Panc1 (cell line): Measurements from ENCODE around the gene BRME1. TPM values are rescaled to one million over a fixed set of nuclear protein-coding genes. Genes with fewer than 3 reads are reported as not detected.

Experiments used
- ATAC-seq: fragments of 200-7000 bp; cut with Tn5 transposase; 2 replicates; pipeline ENCODE4 v1.9.1; 2020; ENCODE audit warnings: mild to moderate bottlenecking, moderate library complexity
- BruUV-seq: library from RNA; stranded (reverse); fragments of 400-500 nt; replicated peaks from 2 replicates; lab custom pipeline; 2021; lab: Mats Ljungman, UMichigan
- CTCF ChIA-PET: fragments of 300-600 bp; sonication (Branson Sonifier 250); formaldehyde crosslinking; loops from one replicate; lab custom pipeline; 2022; ENCODE audit warnings: antibody characterized with exemption; lab: Charles Lee
- POLR2A ChIA-PET: fragments of 300-600 bp; sonication (Branson Sonifier 250); formaldehyde crosslinking; loops from one replicate; lab custom pipeline; 2022; ENCODE audit warnings: antibody characterized with exemption; lab: Charles Lee
- DNase-seq: peaks from one replicate; pipeline ENCODE4 v3.0.0-alpha.2; 2010; ENCODE audit warnings: low read depth, low spot score
- H3K27ac ChIP-seq: 2 replicates; pipeline ENCODE4 v1.5.1; 2011; ENCODE audit warnings: mild to moderate bottlenecking, low read length, inconsistent platforms
- H3K27me3 ChIP-seq: fragments of 200-500 bp; sonication (Bioruptor generic); 2 replicates; pipeline ENCODE4 v1.6.0; 2014; ENCODE audit warnings: low read length, inconsistent platforms; ENCODE audit not compliant: control insufficient read depth, insufficient read depth
- H3K36me3 ChIP-seq: fragments of 200-500 bp; sonication (Bioruptor generic); 2 replicates; pipeline ENCODE4 v1.5.1; 2014; ENCODE audit warnings: inconsistent platforms, mild to moderate bottlenecking, low read length, moderate library complexity; ENCODE audit not compliant: control insufficient read depth, insufficient read depth
- H3K4me1 ChIP-seq: 2 replicates; pipeline ENCODE4 v1.5.1; 2011; ENCODE audit warnings: inconsistent platforms, mild to moderate bottlenecking, low read length, moderate library complexity; ENCODE audit not compliant: control insufficient read depth, insufficient read depth
- H3K4me3 ChIP-seq, 2 experiments: 2 replicates each; pipeline ENCODE4 v1.5.1; 2011 to 2012; ENCODE audit warnings: low read depth in 2 of 2, low read length in 2 of 2, mild to moderate bottlenecking in 2 of 2, inconsistent platforms in 1 of 2, moderate library complexity in 1 of 2
- H3K9me3 ChIP-seq: fragments of 200-500 bp; sonication (Bioruptor generic); 2 replicates; pipeline ENCODE4 v1.5.1; 2014; ENCODE audit warnings: low read depth, mild to moderate bottlenecking, inconsistent platforms, low read length, moderate library complexity; ENCODE audit not compliant: control insufficient read depth, insufficient read depth
- POLR2AphosphoS5 ChIP-seq: IDR thresholded peaks from 2 replicates; pipeline ENCODE4 v1.6.1; 2012; ENCODE audit warnings: mild to moderate bottlenecking, low read depth, low read length, moderate library complexity
- SIN3A ChIP-seq: IDR thresholded peaks from 2 replicates; pipeline ENCODE4 v1.6.1; 2012; ENCODE audit warnings: low read depth, mild to moderate bottlenecking, low read length, moderate library complexity, borderline replicate concordance; ENCODE audit not compliant: insufficient read depth
- TCF7L2 ChIP-seq: IDR thresholded peaks from 2 replicates; pipeline ENCODE4 v1.6.1; 2011; ENCODE audit warnings: mild to moderate bottlenecking, low read depth, low read length, inconsistent platforms
- in situ Hi-C: cut with HindIII; loops from 2 replicates; pipeline ENCODE4 v1.10.0; 2016; ENCODE audit warnings: low sequenced_read_pairs, low pct_unique_long_range_greater_than_20kb
- intact Hi-C: fragments of 100-400 bp; cut with micrococcal nuclease; formaldehyde crosslinking; loops from one replicate; pipeline ENCODE4 v1.10.0; 2022; ENCODE audit not compliant: unreplicated experiment
- total RNA-seq: library from RNA; stranded (reverse); gene quantifications from one replicate; pipeline ENCODE4 v1.2.1, GENCODE V29; 2021; ENCODE audit not compliant: unreplicated experiment
- TF ChIP-seq, protein P1 (sequence below): fragments of 450-650 bp; IDR thresholded peaks from 2 replicates; pipeline ENCODE4 v1.5.1; 2017; ENCODE audit warnings: mild to moderate bottlenecking
- TF ChIP-seq, protein P2 (sequence below), 2 experiments: IDR thresholded peaks; 2 replicates each; pipeline ENCODE4 v1.6.1; 2011 to 2012; ENCODE audit warnings: low read depth in 2 of 2, control low read depth in 1 of 2, low read length in 1 of 2, mild to moderate bottlenecking in 1 of 2, moderate library complexity in 1 of 2; ENCODE audit not compliant: insufficient read depth in 1 of 2

BRME1 gene
- total RNA-seq, 1 experiment from 2014 or later = 6.5 TPM

- in situ Hi-C loops = no loop called here
- TF ChIP-seq POLR2AphosphoS5 (no peak), SIN3A (no peak), TCF7L2 (no peak)
- TF ChIP-seq, protein P1, sequence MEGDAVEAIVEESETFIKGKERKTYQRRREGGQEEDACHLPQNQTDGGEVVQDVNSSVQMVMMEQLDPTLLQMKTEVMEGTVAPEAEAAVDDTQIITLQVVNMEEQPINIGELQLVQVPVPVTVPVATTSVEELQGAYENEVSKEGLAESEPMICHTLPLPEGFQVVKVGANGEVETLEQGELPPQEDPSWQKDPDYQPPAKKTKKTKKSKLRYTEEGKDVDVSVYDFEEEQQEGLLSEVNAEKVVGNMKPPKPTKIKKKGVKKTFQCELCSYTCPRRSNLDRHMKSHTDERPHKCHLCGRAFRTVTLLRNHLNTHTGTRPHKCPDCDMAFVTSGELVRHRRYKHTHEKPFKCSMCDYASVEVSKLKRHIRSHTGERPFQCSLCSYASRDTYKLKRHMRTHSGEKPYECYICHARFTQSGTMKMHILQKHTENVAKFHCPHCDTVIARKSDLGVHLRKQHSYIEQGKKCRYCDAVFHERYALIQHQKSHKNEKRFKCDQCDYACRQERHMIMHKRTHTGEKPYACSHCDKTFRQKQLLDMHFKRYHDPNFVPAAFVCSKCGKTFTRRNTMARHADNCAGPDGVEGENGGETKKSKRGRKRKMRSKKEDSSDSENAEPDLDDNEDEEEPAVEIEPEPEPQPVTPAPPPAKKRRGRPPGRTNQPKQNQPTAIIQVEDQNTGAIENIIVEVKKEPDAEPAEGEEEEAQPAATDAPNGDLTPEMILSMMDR = no peak
- TF ChIP-seq, protein P2, sequence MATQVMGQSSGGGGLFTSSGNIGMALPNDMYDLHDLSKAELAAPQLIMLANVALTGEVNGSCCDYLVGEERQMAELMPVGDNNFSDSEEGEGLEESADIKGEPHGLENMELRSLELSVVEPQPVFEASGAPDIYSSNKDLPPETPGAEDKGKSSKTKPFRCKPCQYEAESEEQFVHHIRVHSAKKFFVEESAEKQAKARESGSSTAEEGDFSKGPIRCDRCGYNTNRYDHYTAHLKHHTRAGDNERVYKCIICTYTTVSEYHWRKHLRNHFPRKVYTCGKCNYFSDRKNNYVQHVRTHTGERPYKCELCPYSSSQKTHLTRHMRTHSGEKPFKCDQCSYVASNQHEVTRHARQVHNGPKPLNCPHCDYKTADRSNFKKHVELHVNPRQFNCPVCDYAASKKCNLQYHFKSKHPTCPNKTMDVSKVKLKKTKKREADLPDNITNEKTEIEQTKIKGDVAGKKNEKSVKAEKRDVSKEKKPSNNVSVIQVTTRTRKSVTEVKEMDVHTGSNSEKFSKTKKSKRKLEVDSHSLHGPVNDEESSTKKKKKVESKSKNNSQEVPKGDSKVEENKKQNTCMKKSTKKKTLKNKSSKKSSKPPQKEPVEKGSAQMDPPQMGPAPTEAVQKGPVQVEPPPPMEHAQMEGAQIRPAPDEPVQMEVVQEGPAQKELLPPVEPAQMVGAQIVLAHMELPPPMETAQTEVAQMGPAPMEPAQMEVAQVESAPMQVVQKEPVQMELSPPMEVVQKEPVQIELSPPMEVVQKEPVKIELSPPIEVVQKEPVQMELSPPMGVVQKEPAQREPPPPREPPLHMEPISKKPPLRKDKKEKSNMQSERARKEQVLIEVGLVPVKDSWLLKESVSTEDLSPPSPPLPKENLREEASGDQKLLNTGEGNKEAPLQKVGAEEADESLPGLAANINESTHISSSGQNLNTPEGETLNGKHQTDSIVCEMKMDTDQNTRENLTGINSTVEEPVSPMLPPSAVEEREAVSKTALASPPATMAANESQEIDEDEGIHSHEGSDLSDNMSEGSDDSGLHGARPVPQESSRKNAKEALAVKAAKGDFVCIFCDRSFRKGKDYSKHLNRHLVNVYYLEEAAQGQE (IDR thresholded peaks at IDR 0.05; ENCODE audit: insufficient read depth in 1 of 2, low read depth in 2 of 2, low read length in 1 of 2) = no peak
- H3K4me1 ChIP-seq = peaks cover 3% of the 10 kb centered on the region
- no peak overlapping the region for H3K4me3 ChIP-seq
- DNase-seq = no peak
- no TSS peak for BruUV-seq
- no peaks in the 10 kb centered on the region for H3K36me3 ChIP-seq
- ChIA-PET POLR2A (no interaction called here), CTCF (interaction anchor here (0.5 kb wide), 1 partner anchor 17 kb away, joined by 8 read pairs; no protein-coding TSS in a partner anchor)
- no peak for ATAC-seq
- no peaks in the 10 kb centered on the region for H3K27me3 ChIP-seq
- H3K27ac ChIP-seq = no peak overlapping the region
- no peaks in the 10 kb centered on the region for H3K9me3 ChIP-seq
- intact Hi-C loops = no loop called here
Measured at GRCh38 chr19:13932911-13933393, 27.0 kb upstream of the BRME1 start.

DNA sequence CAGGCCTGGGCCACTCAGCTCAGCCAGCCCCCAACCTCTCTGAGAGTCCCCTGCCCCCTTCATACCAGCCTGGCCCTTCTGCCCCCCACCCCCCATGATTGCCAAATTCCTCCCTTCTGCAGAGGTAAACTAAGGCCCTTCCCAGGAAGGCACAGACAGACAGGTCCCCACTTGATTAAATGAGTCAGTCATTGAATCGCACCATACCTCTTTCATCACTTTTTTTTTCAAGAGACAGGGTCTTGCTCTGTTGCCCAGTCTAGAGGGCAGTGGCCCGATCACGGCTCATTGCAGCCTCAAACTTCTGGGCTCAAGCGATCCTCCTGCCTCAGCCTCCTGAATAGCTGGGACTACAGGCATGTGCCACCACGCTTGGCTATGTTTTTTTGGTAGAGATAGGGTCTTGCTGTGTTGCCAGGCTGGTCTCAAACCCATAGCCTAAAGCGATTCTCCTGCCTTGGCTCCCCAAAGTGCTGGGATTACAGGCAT is 26.3 kb upstream of the BRME1 start:
- H3K9me3 ChIP-seq = no peaks in the 10 kb centered on the region
- in situ Hi-C loops (no loop called here), intact Hi-C loops (no loop called here)
- BruUV-seq = no TSS peak
- no peak for TF ChIP-seq TCF7L2
- TF ChIP-seq, protein P1 = no peak
- TF ChIP-seq SIN3A = no peak
- no peak for TF ChIP-seq POLR2AphosphoS5
- TF ChIP-seq, protein P2 (IDR thresholded peaks at IDR 0.05; ENCODE audit: insufficient read depth in 1 of 2, low read depth in 2 of 2, low read length in 1 of 2) = no peak
- POLR2A ChIA-PET = no interaction called here
- CTCF ChIA-PET = no interaction called here
- no peak overlapping the region for H3K4me3 ChIP-seq
- no peaks in the 10 kb centered on the region; the same call in none of the 2 replicates for H3K4me1 ChIP-seq
- no peaks in the 10 kb centered on the region for H3K27me3 ChIP-seq
- DNase-seq (no peak), ATAC-seq (no peak)
- no peaks in the 10 kb centered on the region for H3K36me3 ChIP-seq
- no peak overlapping the region for H3K27ac ChIP-seq
